ENCODE measurements around the gene MYO15A.

MYO15A gene

DNA sequence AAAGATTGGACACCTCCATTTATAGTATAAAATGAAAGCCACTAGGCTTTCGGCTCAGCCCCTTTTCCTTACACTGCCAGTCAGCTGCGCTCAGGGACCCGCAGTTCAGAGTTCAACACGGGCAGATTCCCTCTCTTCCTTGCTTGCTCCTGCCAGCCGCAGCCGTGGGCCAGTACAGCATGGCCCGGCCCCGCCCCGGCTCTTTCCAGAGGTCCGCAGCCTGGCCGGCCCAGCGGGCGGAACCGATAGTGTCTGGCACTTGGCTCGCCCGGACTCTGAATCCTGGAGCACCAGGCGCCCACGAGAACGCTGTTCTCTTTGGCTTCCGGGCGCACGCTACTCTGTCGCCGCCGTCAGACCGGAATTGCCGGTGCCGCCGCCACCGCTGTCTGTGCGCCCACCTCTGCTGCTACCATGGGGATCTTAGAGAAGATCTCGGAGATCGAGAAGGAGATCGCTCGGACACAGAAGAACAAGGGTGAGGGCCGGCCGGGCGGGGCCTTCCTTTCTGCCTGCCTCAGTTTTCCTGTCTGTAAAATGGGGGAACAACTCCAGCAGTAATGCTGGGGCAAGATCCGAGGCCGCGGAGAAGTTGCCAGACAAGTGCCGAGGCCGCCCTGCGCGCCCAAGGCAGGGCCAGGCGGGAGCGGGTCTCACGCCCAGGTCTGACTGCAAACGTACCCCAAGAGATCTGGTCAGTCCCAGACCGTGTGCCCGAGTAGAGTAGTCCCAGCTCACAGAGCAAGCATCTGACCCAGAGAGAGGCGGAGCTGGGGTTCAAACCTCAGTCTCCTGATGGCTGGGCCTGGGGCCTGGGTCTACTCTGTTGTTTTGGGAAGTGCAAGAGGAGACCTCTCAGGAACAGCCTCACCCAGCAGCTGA, 20.7 kb upstream of the MYO15A start, which contains the start of gene DRG2:
TSS of gene DRG2 (plus strand) at position 339 of the 882 bp plus-strand sequence. CDS start at position 415, 76 bp downstream.
- Histone ChIP-seq H3K4me1 (ENCODE audit: low read length) (peaks cover 6% of the 10 kb centered on the region), H3K4me3 (ENCODE audit: low read length) (peak within 1 kb of the TSS; percentile 92), H2AFZ (ENCODE audit: low read length) (peak within 1 kb of the TSS; percentile 99), H3F3A (ENCODE audit: insufficient read depth, low read length) (no peaks in the 10 kb centered on the region), H4K20me1 (ENCODE audit: insufficient read depth, low read length) (no peaks in the 10 kb centered on the region), H3K36me3 (replicated peaks; ENCODE audit: insufficient read depth, low read length) (no peaks in the 10 kb centered on the region), H3K27me3 (replicated peaks; ENCODE audit: insufficient read depth, low read length) (no peaks in the 10 kb centered on the region), H3K9me2 (replicated peaks; ENCODE audit: insufficient read depth, low read length) (no peaks in the 10 kb centered on the region), H3K27ac (ENCODE audit: low read length) (peak within 1 kb of the TSS; percentile 6; the same call in 1 of the 2 replicates), H3K9me3 (replicated peaks; ENCODE audit: insufficient read depth, low read length) (no peaks in the 10 kb centered on the region), H3K4me2 (ENCODE audit: low read depth, low read length) (peak within 1 kb of the TSS; percentile 93), H3K79me2 (ENCODE audit: low read length) (peaks cover 27% of the 10 kb centered on the region), H3K9ac (ENCODE audit: low read length) (peak within 1 kb of the TSS; percentile 90)
- DNase-seq = peak; percentile 86
- TF ChIP-seq EZH2 (optimal IDR thresholded peaks at IDR 0.05; ENCODE audit: low read depth, low read length) (no peak), EZH2phosphoT487 (IDR thresholded peaks at IDR 0.05; ENCODE audit: low read length) (no peak)
- TF ChIP-seq, protein P1, sequence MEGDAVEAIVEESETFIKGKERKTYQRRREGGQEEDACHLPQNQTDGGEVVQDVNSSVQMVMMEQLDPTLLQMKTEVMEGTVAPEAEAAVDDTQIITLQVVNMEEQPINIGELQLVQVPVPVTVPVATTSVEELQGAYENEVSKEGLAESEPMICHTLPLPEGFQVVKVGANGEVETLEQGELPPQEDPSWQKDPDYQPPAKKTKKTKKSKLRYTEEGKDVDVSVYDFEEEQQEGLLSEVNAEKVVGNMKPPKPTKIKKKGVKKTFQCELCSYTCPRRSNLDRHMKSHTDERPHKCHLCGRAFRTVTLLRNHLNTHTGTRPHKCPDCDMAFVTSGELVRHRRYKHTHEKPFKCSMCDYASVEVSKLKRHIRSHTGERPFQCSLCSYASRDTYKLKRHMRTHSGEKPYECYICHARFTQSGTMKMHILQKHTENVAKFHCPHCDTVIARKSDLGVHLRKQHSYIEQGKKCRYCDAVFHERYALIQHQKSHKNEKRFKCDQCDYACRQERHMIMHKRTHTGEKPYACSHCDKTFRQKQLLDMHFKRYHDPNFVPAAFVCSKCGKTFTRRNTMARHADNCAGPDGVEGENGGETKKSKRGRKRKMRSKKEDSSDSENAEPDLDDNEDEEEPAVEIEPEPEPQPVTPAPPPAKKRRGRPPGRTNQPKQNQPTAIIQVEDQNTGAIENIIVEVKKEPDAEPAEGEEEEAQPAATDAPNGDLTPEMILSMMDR (IDR thresholded peaks at IDR 0.05; ENCODE audit: low read length) = no peak

DNA sequence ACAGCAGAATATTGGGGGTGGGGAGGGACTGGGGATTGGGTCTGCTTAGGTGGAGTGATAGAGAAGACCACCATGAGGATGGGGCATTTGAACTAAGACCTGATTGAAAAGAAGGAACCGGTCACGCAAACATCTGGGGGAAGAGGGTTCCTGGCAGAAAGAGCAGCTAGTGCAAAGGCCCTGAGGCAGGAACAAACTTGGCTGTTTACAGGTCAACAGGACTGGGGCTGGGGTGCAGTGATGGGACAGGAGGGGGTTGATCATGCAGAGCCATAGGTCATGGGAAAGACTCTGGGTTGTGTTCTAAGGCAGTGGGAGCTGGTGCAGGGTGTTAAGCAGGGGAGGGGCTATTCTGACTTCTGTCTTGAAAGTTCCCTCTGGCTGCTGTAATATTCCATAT, 18.9 kb upstream of the MYO15A start:
- Histone ChIP-seq H4K20me1 (ENCODE audit: insufficient read depth, low read length) (no peaks in the 10 kb centered on the region), H3K4me1 (ENCODE audit: low read length) (peaks cover 6% of the 10 kb centered on the region), H3K27ac (ENCODE audit: low read length) (no peak overlapping the region), H3K9ac (ENCODE audit: low read length) (no peak overlapping the region), H3K9me3 (replicated peaks; ENCODE audit: insufficient read depth, low read length) (no peaks in the 10 kb centered on the region), H2AFZ (ENCODE audit: low read length) (no peak overlapping the region), H3K4me3 (ENCODE audit: low read length) (no peak overlapping the region), H3K9me2 (replicated peaks; ENCODE audit: insufficient read depth, low read length) (no peaks in the 10 kb centered on the region), H3K36me3 (replicated peaks; ENCODE audit: insufficient read depth, low read length) (no peaks in the 10 kb centered on the region), H3K79me2 (ENCODE audit: low read length) (peaks cover 27% of the 10 kb centered on the region), H3F3A (ENCODE audit: insufficient read depth, low read length) (no peaks in the 10 kb centered on the region), H3K4me2 (ENCODE audit: low read depth, low read length) (no peak overlapping the region), H3K27me3 (replicated peaks; ENCODE audit: insufficient read depth, low read length) (no peaks in the 10 kb centered on the region)
- no peak for TF ChIP-seq EZH2phosphoT487 (IDR thresholded peaks at IDR 0.05; ENCODE audit: low read length)
- TF ChIP-seq, protein P1 (IDR thresholded peaks at IDR 0.05; ENCODE audit: low read length) = no peak
- TF ChIP-seq EZH2 (optimal IDR thresholded peaks at IDR 0.05; ENCODE audit: low read depth, low read length) = no peak
- no peak for DNase-seq

DNA sequence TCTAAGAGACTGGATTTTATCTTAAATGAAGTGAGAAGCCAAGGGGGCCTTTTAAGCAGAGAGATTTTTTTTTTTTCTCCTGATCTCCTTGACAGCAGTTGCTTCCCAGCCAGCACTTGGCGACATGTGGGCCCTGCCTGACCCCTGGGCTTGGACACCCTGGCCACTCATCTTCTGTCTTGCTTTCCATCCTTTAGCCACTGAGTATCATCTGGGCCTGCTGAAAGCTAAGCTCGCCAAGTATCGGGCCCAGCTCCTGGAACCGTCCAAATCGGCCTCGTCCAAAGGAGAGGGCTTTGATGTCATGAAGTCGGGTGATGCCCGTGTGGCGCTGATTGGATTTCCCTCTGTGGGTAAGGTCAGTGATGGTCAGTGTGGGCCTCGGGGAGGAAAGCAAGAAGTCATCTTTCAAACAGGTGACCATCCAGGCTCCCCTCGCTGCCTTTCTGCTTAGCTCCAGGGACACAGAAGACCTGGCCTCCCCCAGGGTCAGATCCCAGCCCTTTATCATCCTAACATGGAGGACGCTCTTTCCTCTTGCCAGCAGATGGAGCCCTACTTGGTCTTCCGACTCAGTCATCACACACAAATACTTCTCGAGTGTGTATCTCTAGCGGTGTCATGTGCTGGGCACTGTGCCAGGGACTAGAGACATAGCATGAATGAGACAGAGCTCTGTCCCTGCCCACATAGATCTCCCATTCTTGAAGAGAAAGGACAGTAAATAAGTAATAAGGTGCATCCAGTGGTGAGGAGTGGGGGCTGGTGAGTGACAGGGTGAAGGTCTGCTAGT, 14.7 kb upstream of the MYO15A start:
- no peak overlapping the region for H3K4me2 ChIP-seq (ENCODE audit: low read depth, low read length)
- H3K79me2 ChIP-seq (ENCODE audit: low read length) = peaks cover 16% of the 10 kb centered on the region
- H3F3A ChIP-seq (ENCODE audit: insufficient read depth, low read length) = no peaks in the 10 kb centered on the region
- H3K36me3 ChIP-seq (replicated peaks; ENCODE audit: insufficient read depth, low read length) = no peaks in the 10 kb centered on the region
- H3K27ac ChIP-seq (ENCODE audit: low read length) = no peak overlapping the region
- no peak for DNase-seq
- no peaks in the 10 kb centered on the region for H3K9me2 ChIP-seq (replicated peaks; ENCODE audit: insufficient read depth, low read length)
- no peaks in the 10 kb centered on the region for H3K9me3 ChIP-seq (replicated peaks; ENCODE audit: insufficient read depth, low read length)
- H3K4me3 ChIP-seq (ENCODE audit: low read length) = no peak overlapping the region
- peaks cover 1% of the 10 kb centered on the region; the same call in 1 of the 2 replicates for H3K4me1 ChIP-seq (ENCODE audit: low read length)
- H3K9ac ChIP-seq (ENCODE audit: low read length) = no peak overlapping the region
- no peaks in the 10 kb centered on the region for H3K27me3 ChIP-seq (replicated peaks; ENCODE audit: insufficient read depth, low read length)
- TF ChIP-seq EZH2phosphoT487 (IDR thresholded peaks at IDR 0.05; ENCODE audit: low read length) = no peak
- TF ChIP-seq, protein P1 (IDR thresholded peaks at IDR 0.05; ENCODE audit: low read length) = peak; percentile 17; the same call in 1 of the 2 replicates
- TF ChIP-seq EZH2 (optimal IDR thresholded peaks at IDR 0.05; ENCODE audit: low read depth, low read length) = no peak
- H4K20me1 ChIP-seq (ENCODE audit: insufficient read depth, low read length) = no peaks in the 10 kb centered on the region
- H2AFZ ChIP-seq (ENCODE audit: low read length) = no peak overlapping the region
